ENCODE measurements around the gene DNAJB6.

DNAJB6 gene

DNA sequence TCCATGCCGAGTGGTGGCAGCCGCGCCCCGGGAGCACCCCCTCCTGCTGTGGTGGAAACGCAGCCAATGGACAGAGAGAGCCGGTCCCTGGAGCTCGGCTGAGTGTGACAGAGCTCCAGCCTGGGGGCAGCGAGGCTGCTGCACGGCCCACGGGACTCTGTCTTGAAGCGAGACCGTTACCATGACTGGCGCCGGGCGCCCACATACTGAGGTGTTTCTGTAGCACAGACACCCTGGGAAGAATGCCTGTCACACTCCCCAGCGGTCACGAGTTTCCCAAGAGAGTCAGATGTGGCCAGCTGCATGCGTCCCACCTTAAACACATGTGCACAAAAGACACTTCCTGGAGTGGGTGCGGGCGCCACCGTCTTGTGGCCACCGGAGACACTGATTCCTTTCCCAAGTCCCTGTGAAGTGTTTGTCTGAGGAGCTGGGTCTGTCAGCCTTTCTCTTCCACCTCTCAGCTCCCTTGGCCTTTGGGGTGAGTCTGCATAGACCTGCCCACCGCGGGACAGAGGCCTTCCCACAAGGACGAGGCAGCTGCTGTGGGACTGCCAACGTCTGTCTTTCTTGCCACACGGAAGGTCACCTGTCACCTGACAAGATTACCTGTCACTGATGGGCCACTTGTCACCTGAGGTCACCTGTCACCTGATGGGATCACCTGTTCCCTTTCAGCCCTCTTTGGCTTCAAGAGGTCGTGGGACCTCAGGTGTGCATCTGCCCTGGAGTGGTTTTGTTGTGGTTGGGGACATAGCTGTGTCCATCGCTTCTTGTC is 94.6 kb downstream of the DNAJB6 start:
- DNase-seq, result no peak

DNA sequence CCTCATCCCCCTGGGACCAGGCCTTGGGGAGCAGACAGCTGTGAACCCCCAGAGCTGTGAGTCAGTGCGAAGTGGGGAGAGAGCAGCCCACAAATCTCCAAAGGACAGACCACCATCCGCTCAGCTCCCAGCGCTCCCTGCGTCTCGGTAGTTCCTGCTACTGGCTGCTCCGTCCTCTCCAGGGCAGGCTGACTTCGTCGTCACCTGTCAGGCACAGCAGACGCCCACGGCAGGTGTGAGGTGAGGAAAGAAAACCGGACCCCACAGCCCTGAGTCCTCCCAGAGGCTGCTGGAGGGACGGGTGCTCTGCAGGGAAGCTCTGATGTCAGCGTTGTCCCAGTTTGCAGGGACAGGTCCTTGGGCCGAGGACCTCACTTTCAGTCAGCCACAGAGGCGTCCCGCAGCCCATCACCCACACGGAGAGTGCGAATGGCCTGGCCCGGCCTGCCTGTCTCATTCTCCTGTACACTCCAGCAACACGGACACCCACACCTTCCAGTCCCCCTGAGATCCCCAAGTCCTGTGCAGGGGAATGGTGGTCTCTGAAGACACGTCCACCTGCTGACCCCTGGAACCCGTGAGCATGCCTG is 95.2 kb downstream of the DNAJB6 start:
- peak; percentile 4 for DNase-seq

DNA sequence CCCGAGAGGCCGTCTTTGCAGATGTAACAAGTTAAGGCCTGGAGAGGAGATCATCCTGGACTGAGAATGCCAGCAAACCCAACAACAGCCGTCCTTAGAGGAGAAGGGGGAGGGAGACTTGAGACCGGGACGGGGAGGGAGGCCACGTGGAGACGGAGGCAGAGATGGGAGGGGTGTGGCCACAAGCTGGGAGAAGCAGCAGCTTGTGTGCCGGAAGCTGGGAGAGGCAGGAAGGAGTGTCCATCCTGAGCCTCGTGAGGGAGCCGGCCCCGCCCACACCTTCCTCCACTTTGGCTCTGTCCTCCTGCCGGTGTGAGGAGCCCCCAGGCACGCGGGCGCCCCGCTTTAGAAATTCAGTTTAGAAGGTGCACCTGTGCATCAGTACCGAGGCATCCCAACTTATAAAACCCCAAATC is 95.7 kb downstream of the DNAJB6 start:
- peak; percentile 86 for DNase-seq

DNA sequence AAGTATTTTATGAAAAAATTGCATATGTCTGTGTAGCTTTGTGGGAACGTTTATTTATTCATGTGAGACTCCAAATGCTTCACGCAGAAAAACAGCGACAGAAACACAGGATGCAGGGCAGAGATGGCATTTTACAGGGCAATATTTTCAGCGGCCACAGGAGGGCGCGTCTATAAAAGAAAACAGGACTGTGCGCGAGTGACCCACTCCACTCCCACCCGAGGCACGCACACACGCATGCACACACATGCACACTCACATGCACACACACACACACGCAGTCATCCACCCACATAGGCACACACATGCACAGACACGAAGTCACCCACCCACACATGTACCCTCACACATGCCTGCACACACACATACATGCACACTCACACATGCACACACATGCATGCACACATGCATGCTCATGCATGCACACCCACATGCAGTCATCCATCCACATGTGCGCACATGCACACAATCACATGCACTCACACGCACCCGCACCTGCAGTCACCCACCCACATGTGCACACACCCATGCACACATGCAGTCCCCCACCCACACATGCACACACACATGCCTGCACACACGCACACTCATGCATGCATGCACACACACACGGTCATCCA is 96.3 kb downstream of the DNAJB6 start:
- DNase-seq, result peak; percentile 58

DNA sequence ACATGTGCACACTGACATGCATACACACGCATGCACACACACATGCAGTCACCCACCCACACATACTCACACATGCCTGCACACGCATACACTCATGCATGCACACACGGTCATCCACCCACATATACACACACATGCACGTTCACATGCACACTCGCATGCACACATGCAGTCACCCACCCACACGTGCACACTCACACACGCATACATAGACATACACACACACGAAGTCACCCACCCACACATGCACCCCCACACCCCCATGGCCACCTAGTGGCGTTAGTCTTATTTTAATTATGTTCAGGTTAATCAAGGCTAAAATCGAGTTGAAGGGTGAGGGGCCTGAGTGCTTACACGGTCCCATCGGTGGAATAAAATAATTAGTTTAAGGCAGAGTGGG is 96.8 kb downstream of the DNAJB6 start:
- DNase-seq, result no peak

DNA sequence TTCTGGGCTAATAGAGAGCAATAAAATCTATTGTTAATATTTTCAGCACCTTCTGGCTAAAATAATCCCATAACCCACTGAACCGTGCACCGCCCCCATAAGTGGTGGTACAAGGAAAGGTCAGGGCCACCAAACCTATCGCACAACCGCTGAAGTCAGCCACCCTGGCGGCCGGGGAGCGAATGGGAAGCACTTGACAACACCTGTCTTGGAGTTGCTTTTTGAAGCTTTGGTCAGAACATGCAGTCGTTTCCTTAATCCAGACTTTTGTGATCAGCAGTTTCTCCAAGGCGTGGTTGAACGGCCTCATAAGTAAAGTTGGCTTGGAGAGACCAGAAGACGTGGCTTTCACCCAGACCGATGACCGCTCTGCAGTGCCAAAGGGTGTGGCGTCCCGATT is 97.4 kb downstream of the DNAJB6 start:
- no peak for DNase-seq

DNA sequence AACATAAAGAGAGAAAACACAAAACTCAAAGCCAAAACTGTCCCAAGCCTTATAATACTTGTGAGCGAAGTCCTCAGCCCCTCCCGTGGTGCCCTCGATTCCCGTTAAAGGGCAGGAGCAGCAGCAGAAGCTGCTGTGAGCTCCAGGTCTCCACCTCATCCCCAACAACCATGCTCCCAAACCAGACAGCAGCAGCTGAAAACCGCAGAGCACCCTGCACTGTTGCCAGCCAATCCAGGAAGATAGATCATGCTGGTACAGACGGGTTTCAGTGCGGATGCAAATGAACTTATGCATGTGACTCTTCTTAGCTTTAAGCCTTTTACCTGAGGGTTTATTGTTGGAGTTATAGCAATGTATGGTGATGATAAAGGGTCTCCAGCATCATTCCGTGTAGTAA is 97.9 kb downstream of the DNAJB6 start:
- no peak for DNase-seq

DNA sequence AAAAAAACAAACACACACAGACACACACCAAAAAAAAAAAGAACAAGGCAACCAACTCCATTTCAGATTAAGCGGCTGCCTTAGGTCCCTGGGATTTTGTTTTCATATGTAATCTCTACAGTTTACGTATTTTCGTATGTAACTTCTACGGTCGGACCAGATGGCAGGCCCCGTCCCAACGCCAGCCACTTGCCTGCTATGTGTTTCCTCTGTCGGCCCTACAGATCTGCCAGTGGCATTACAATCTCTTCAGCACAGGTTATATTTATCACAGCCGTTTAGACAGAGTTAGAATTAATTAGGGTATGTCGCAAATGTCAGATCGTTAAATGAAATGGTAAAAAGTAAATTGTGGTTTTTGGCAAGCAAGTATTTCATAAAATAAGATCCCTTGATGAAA is 99.3 kb downstream of the DNAJB6 start:
- no peak for DNase-seq

DNA sequence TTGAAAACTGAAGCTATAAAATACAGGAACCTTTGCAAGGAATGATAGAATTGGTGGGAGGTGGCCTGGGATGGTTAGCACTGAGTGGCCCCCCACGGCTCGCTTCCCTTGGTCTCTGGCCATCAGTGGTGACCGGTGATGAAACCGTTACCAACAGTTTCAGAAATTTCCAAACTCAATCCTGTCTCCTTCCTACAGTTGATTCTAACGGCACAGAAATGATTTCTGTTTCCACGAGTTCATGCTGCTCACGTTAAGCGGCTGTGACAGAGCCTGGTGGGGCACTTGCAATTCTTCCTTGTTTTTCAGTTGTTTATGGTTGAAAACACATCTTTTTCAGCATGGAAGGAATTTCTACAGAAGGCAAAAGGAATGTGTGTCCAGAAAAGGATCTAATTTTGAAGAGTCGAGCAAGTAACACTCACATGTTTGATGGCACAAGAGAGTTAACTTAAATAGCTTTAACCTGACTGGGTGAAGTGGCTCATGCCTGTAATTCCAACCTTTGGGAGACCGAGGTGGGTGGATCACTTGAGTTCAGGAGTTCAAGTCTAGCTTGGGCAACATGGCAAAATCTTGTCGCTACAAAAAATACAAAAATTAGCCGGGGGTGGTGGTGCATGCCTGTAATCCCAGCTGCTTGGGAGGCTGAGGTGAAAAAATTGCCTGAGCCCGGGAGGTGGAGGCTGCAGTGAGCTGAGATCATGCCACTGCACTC is 100.1 kb downstream of the DNAJB6 start:
- DNase-seq, result no peak

DNA sequence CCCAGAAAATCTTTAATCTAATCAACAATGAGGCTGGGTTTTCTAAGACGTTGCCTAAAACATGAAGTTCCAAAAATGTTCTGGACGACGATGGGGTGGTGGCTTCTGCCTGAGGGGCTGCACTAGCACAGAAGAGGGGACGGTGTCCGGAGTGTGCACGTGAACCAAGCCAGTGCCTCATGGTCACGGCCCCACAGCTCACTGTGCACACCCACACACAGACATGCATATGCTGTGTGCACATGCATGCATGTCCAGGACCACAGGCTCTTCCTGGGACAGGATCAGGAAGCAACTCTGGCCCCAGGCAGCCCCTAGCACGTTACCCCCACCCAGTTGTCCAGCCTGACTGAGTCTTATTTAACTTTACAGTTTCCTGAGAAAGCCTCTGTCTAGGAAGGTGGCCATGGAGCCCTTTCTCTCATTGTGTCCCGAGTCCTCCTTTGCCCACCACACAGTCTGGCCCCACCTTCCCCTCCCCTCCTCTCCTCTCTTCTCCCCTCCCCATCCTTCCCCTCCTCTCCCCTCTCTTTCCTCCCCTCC is 100.8 kb downstream of the DNAJB6 start:
- DNase-seq, result no peak

DNA sequence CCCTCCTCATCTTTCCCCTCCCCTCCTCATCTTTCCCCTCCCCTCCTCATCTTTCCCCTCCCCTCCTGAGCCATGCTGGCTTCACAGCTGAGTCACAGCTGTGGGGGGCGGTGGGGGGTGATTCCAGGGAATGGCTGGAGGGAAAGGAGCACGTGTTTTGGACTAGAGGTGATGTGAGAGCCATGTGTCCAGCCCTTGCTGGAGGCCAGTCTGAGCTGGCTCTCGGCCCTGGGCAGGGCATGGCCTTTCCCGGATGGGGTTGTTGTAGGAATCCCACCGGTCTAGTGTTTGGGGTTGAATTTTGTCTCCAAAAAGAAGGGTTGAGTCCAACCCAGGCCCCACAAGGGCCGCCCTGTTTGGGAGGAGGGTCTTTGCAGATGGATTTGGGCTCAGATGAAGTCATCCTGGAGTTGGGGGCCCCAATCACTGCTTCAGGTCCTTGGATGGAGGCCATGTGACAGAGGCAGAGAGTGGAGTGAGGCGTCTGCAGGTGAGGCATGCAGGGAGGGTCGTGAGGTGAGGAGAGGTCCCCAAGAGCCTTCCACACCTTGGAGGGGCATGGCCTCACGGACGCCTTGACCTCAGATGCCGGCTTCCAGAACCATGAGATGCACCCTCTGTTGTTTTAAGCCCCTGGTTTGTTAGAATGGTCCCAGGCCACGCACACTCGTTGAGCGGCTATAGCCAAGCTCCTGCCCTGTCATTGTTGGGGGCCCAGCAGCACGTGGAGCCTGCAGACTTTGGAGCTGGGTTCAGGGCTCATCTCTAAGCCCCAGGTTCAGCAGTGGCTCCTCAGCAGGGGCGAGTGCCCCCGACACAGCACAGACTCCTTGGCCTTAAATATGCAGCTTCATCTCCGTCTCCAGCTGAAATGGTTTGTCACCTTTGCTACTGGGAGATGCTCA is 101.6 kb downstream of the DNAJB6 start:
- no peak for DNase-seq

DNA sequence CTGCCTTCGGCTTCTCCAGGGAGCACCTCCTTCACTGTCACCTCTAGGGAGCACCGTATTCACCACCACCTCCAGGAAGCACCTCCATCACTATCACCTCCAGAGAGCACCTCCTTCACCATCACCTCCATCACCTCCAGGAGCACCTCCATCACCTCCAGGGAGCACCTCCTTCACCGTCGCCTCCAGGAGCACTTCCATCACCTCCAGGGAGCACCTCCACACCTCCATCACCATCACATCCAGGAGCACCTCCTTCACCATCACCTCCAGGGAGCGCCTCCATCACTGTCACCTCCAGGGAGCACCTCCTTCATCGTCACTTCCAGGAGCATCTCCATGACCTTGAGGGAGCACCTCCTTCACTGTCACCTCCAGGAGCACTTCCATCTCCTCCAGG is 102.3 kb downstream of the DNAJB6 start:
- no peak for DNase-seq

DNA sequence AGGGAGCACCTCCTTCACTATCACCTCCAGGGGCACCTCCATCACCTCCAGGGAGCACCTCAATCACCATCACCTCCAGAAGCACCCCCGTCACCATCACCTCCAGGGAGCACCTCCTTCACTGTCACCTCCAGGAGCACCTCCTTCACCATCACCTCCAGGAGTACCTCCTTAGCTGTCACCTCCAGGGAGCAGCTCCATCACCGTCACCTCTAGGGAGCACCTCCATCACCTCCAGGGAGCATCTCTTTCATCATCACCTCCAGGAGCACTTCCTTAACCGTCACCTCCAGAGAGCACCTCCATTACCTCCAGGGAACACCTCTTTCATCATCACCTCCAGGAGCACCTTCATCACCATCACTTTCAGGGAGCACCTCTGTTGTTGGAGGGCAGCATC is 103.0 kb downstream of the DNAJB6 start:
- DNase-seq, result no peak

DNA sequence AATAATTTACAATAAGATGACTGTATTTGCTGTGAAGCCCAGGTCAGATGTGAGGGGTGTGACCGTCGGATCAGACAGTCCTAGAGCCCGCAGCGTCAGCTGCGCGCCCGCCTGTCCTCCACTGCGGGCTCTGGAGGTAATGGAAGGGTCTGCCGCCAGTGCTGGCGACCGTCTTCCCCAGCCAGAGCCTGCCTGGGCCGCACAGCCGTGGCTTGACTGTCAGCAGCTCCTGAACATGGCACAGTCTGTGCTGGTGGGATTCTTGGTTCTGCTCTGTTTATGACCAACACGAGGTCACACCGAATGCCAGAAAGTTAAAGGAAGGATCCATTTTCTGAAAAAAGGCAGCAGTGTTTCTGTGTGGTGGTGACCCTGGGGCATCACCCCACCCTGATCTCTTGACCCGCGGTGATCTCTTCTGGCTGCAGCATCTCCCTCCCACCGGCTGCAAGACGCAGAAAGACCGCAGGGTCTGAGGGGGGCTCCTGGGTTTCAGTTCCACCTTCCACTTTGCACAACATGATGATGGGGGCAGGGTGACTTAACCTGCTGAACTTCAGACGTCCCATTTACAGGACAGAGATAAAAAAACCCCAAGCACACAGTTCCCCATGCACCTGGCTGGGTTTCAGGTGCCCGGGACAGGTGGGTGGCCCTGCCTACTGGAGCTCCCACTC is 103.7 kb downstream of the DNAJB6 start:
- DNase-seq, result no peak

DNA sequence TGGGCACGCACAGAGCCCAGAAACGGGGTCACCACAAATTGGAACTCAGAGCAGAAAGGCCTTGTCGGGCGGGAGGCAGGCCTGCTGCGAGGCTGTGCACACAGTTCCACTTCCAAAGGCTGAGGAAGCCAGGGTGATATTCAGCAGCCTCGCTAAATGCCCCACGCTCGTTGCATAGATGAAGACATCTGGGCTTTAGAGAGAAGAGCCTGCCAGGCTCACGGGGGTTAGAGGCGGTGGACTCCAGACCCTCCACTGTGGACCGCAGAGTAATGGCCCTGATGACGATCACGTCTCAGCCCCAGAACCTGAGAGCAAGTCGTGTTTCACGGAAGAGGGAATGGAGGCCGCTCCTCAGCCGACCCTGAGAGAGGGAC is 104.2 kb downstream of the DNAJB6 start:
- no peak for DNase-seq

DNA sequence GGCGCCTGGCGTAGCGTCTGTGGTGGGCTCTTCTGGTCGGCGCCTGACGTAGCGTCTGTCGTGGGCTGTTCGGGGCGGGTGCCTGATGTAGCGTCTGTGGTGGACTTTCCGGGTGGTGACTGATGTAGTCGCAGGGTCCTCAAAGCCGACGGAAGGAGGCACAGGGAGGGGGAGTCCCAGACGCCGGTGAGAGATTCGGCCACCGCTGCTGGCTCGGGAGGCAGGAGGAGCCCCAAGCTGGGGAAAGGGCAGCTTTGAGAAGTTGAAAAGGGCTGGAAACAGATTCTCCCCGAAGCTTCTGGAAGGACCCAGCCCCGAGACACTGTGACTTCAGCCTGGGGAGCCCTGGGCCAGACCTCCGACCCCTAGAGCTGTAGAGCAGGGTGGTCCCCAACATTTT is 105.7 kb downstream of the DNAJB6 start:
- DNase-seq, result no peak

DNA sequence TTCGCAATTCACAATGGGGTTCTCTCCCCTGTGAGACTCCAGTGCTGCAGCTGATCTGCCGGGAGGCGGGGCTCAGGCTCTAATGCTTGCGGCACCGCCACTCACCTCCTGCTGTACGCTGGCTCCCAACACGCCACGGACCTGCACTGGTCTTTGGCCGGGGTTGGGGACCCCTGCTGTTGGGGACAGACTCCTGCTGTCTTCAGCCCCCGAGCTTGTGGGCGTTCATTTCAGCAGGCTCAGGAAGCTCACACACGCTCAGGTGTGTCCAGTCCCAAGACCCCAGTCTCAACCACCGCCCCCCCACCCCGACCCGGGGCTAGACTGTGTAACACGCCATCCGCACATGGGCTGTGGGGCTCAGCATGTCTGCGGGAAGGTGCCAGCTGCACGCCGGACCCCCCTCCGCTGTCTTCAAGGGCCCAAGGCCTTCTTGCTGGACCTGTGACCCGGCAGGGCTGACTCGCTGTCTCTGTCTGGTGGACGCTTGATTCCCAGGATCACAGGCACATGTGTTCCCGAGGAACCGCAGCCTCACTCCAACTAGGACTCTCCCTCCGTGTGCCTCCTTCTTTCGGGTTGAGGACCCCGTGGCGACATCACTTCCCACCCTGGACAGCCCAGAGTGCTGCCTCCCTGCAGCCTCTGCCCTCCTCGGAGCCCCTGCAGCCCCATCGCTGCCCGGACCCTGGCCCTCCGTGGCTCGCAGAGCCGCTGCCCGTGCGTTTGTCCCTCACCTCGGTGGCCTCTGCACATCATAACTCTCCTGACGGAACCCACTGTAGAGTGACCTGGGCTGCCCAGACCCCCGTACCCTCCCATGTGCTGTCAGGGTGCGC is 106.4 kb downstream of the DNAJB6 start:
- DNase-seq, result no peak

DNA sequence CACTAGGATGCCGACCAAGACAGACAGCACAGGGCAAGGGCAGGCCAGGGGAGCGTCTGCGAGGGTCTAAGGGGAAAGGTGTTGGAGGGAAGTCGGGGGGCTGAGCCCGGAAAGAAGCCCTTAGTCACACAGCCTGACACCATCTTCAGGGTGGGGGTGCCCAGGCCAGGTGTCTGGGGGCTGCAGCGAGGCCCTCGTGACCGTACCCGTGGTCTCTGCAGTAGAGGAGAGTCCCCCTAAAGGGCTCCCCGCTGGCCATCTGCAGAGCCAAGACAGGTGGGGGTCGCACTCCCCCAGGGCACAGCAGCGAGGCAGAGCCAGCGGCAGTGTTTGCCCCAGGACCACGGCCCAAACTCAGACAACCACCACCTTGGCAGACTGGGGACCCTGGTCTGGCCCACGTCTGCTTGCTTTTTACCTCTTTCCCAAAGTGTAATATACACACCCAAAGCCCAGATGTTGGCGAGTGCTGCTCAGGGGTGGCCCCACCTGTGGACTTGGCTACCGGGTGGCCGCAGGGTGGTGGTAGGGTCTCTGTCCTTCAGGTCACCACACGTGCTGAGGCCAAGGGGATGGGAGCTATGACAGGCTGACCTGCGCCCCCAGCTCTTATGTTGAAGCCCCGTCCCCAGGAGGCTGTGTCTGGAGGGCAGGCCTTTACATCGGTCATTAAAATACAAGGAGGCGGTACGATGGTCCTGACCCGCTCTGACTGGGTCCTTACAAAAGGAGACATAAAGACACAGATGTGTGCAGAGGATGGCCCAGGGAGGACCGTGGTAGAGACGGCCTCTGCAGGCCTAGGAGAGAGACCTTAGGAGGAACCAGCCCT is 107.4 kb downstream of the DNAJB6 start:
- DNase-seq, result no peak

DNA sequence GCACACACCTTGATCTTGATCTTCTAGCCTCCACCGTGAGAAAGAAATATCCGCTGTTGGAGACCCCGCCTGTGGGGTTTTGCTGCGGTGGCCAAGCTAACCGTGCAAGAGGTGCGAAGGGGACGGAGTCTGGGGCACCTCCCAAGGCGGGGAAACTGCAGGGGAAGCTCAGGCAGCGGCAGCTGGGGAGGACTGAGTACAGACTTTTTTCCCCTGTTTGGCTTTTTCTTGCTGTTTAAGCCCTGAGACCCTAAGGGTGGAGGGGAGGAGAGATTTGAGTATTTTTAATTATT is 108.0 kb downstream of the DNAJB6 start:
- no peak for DNase-seq

All from NCI-H146 (cell line).